GM19467 (cell line): ENCODE data around the gene RASGRF2.

Source experiments
- ATAC-seq: cut with Tn5 transposase; IDR thresholded peaks from one replicate; pipeline ENCODE4 v1.9.1; 2021; ENCODE audit warnings: mild to moderate bottlenecking, moderate library complexity; ENCODE audit not compliant: unreplicated experiment

Gene RASGRF2

GRCh38 chr5:80953587-80953986 lies 6.6 kb upstream of the RASGRF2 start:
- ATAC-seq = no peak

- no peak for ATAC-seq
Measured at GRCh38 chr5:80955082-80955590, 5.0 kb upstream of the RASGRF2 start.

DNA sequence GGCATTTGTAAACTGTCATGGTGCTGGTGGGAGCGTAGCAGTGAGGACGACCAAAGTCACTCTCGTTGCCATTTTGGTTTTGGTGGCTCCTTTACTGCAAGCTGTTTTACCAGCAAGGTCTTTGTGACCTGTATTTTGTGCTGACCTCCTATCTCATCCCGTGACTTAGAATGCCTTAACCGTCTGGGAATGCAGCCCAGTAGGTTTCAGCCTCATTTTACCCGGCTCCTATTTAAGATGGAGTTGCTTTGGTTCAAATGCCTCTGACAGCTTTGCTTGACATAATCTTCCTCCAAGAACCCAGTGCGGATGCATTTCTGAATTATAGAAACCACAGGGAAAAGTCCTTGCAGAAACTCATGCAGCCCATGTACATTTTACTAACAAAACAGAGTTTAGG lies 3.9 kb upstream of the RASGRF2 start:
- no peak for ATAC-seq

DNA sequence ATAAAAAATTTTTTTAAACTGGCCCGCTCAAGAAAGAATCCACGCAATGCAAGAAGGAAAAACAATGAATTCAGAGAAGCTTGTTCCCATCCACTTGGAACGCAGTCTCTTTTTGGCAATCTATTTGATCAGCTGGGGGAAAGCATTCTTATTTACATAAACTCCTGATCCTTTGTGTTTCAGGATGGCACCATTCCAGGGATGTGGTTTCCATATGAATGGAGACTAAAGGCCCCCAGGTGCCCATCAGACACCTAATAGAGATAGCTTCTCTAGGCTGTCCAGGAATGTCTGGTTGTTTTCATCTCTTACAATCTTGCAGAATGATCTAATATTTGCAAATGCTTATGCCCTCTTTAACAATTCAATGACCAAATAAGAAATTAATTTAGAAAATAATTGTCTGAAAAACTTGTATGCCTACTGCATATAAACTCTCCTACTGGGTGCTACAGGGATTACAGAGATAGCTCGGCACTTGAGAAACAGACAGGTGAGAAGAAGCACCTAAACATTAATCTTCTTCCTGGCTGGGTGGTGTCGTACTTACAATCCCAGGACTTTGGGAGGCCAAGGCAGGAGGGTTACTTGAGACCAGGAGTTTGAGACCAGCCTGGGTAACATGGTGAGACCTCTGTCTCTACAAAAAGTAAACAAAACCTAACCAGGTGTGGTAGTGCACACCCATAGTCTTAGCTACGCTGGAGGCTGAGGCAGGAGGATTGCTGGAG lies 3.0 kb upstream of the RASGRF2 start:
- no peak for ATAC-seq

- no peak for ATAC-seq
Measured at GRCh38 chr5:80958616-80959015, 1.5 kb upstream of the RASGRF2 start.

GRCh38 chr5:80959138-80959537 lies 1.0 kb upstream of the RASGRF2 start:
- ATAC-seq = no peak

GRCh38 chr5:80960531-80961375 lies 590 bp downstream of the RASGRF2 start:
- no peak for ATAC-seq

GRCh38 chr5:80961376-80962281 lies 1.5 kb downstream of the RASGRF2 start:
- ATAC-seq = no peak

DNA sequence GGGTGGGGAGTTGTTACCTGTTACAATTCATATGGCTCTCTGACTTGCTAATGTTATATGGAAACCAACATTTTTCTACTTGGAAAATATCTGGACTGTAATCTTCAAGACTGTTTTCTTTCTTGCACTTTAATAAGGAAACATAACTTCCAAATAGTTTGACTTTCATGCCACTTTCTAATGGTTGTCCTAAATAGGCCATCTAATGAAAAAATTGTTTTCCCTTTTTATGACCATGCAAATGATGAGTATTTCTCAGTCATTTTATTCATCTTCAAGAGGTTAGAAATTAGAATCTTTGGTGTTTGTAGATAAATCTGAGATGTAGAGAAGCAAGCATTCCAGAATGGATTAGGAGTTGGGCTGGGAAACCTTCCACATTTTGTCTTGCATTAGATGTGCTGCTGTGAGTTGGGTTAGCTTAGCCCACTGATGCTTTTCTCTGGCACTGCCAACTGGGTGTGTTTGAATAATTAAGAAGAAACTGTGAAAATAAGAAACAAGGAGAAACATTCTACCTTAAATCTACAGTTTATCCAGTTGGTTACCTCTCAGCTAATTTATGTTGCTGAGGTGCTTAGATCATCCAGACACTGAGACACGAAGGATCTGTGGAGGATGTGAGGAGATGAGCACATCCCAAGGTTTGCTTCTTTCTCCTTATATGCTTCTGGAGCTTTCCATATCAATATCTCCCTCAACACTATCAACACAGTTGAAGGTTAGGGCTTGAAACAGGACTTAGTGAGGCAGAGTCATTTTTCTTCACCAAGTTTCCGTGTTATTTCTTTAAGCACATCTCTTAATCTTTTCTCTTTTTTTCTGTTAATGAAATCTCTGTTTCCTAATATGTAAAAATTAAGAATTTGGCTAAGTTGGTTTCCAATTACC lies 2.7 kb downstream of the RASGRF2 start:
- ATAC-seq = no peak

GRCh38 chr5:80963521-80963895 lies 3.3 kb downstream of the RASGRF2 start:
- ATAC-seq = no peak

DNA sequence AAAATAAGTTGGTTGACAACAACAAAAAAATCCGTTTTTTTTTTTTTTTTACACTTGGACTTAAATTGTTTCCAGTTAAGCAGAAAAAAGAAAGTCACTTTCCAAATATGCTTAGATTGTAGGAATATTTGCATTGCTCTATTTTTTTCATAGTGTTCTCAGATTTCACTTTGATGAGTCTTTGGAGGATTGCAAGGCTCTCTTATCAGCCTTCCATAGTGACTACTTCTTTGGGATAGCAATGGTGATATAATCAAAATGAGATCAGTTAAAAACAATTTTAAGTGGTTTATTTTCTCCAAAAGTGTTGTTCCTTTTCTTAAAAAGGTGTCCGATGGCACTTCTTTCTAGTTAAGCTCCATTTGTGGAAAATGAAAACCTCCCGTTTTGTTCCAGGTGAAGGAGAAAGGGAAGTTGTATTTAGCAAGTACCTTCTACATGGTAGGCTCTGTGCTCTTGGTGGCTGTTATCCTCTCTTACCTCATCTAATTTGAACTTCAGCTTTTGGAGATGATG lies 3.9 kb downstream of the RASGRF2 start:
- ATAC-seq = no peak

DNA sequence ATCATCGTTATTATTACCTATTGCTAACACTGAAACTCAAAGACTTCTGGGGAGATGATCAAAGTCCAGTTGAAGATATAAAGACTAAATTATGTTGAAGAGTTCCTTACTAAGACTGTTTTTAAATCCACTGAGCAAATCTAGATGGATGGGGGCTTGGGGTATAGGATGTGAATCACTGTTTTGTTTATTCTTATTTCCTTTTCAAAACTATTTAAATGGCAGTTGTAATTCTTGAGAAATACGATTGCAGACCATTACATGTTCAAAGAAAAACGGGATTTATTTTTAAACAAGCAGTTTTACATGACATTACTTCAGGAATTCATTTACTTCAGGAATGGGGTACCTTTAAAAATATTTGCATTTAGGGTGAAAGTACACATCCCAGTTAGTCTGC lies 4.3 kb downstream of the RASGRF2 start:
- no peak for ATAC-seq

DNA sequence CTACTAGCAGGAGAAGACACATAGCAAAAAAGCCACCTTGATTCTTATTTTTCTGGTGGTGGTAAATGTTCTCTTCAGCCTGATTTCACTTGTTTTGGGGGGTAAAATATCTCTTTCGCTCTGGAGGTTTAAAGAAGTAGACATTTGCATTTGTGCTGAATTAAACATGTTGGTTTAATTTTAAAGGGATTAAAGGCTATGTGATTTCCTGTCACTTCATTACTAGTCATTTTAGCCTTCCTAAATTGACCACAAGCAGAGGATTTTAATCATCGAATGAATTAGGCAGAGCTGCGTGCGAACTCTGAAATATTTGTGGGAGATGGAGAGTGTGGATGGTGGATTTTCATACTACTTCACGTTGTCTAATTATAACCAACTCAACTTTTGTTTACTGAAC lies 4.8 kb downstream of the RASGRF2 start:
- no peak for ATAC-seq

GRCh38 chr5:80967500-80968181 lies 7.5 kb downstream of the RASGRF2 start:
- no peak for ATAC-seq

- no peak for ATAC-seq
Measured at GRCh38 chr5:80973027-80973426, 12.9 kb downstream of the RASGRF2 start.

DNA sequence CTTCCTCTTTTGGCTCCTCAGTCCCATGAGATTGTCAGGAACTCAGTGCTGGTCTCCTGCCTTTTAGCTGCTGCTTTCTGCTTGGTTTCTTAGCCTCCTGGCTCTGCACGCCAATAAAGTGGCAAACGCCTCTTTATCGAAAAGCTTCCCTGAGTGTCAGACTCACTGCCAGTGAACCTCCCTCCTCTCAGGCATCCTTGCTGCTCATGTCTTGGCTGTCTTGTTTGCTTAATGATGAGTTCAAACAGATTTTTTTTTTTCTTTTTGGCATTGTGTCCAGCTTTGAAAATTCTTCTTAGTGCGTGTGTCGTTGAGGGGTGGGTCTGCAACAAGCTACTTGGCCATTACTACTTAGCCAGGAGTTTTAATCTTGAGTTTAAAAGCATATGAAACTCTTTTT lies 14.9 kb downstream of the RASGRF2 start:
- ATAC-seq = no peak

GRCh38 chr5:80976985-80977384 lies 16.8 kb downstream of the RASGRF2 start:
- no peak for ATAC-seq

GRCh38 chr5:80977764-80978163 lies 17.6 kb downstream of the RASGRF2 start:
- ATAC-seq = no peak

- no peak for ATAC-seq
Measured at GRCh38 chr5:80978772-80979317, 18.7 kb downstream of the RASGRF2 start.
